H1 (cell line): Measurements from ENCODE around the gene CDCA4. TPM values are rescaled to one million over a fixed set of nuclear protein-coding genes. Genes with fewer than 3 reads are reported as not detected.

Experiments
- CTCF ChIA-PET: fragments of 300-600 bp; sonication (Branson Sonifier 250); formaldehyde crosslinking; loops from one replicate; lab custom pipeline; 2021; ENCODE audit not compliant: partially characterized antibody; lab: Charles Lee
- POLR2A ChIA-PET: fragments of 300-600 bp; sonication (Branson Sonifier 250); formaldehyde crosslinking; loops from one replicate; lab custom pipeline; 2021; ENCODE audit warnings: inconsistent platforms; ENCODE audit not compliant: partially characterized antibody; lab: Charles Lee
- DNase-seq, 2 experiments: peaks; one replicate each; pipeline versions ENCODE4 v3.0.0 to v3.0.0-alpha.2; 2010 to 2022; ENCODE audit warnings: low spot score in 2 of 2, low read depth in 1 of 2, mixed read lengths in 1 of 2
- FAIRE-seq: peaks from 2 replicates; lab custom pipeline; 2011; peaks lifted over from hg19 to GRCh38; lab: Jason Lieb, UNC
- H2AFZ ChIP-seq: 2 replicates; pipeline ENCODE4 v1.8.1; 2012; ENCODE audit warnings: low read length, inconsistent platforms
- H2AK5ac ChIP-seq: 2 replicates; pipeline ENCODE4 v1.6.1; 2013; ENCODE audit warnings: low read depth, low read length
- H2BK120ac ChIP-seq: replicated peaks from 2 replicates; pipeline ENCODE3; 2013; ENCODE audit warnings: low read depth, low read length, inconsistent platforms
- H2BK12ac ChIP-seq: 2 replicates; pipeline ENCODE4 v1.6.1; 2013; ENCODE audit warnings: low read depth, low read length
- H2BK15ac ChIP-seq: 2 replicates; pipeline ENCODE4 v1.6.1; 2013; ENCODE audit warnings: low read length
- H2BK20ac ChIP-seq: 2 replicates; pipeline ENCODE4 v1.6.1; 2013; ENCODE audit warnings: low read length
- H2BK5ac ChIP-seq: 2 replicates; pipeline ENCODE4 v1.6.1; 2013; ENCODE audit warnings: low read depth, low read length
- H3K14ac ChIP-seq: 2 replicates; pipeline ENCODE4 v1.6.1; 2013; ENCODE audit warnings: inconsistent platforms; ENCODE audit not compliant: insufficient read length
- H3K18ac ChIP-seq: 2 replicates; pipeline ENCODE4 v1.6.1; 2013; ENCODE audit warnings: low read length; ENCODE audit errors: extremely low read depth
- H3K23ac ChIP-seq: 2 replicates; pipeline ENCODE4 v1.6.1; 2013; ENCODE audit warnings: inconsistent platforms; ENCODE audit not compliant: insufficient read length
- H3K23me2 ChIP-seq: 2 replicates; pipeline ENCODE4 v1.6.1; 2013; ENCODE audit warnings: low read depth, low read length
- H3K27ac ChIP-seq: 2 replicates; pipeline ENCODE4 v1.6.1; 2011; ENCODE audit warnings: low read depth, low read length, inconsistent platforms
- H3K27me3 ChIP-seq, 4 experiments: replicated peaks in 1 of 4; 1 replicate in 1 of 4; 2 replicates in 3 of 4; pipeline versions ENCODE4 v1.6.1 to v1.8.1; 2011 to 2013; ENCODE audit warnings: low read length in 3 of 4, mild to moderate bottlenecking in 3 of 4, inconsistent platforms in 2 of 4, mixed read lengths in 2 of 4, moderate library complexity in 1 of 4; ENCODE audit not compliant: control insufficient read depth in 3 of 4, insufficient read depth in 3 of 4; ENCODE audit errors: extremely low read depth in 1 of 4
- H3K36me3 ChIP-seq, 4 experiments: 2 replicates each; pipeline versions ENCODE4 v1.6.1 to v1.8.1; 2011 to 2013; ENCODE audit warnings: mild to moderate bottlenecking in 4 of 4, low read length in 3 of 4, moderate library complexity in 2 of 4, control low read depth in 1 of 4, inconsistent platforms in 1 of 4; ENCODE audit not compliant: insufficient read depth in 4 of 4, control insufficient read depth in 2 of 4
- H3K4ac ChIP-seq: replicated peaks from 2 replicates; pipeline ENCODE3; 2013; ENCODE audit warnings: low read length, low read depth, mixed read lengths, inconsistent platforms; ENCODE audit not compliant: insufficient read length
- H3K4me1 ChIP-seq, 4 experiments: replicated peaks in 1 of 4; 1 replicate in 1 of 4; 2 replicates in 3 of 4; pipeline versions ENCODE4 v1.6.1 to v1.8.1; 2011 to 2013; ENCODE audit warnings: low read length in 3 of 4, inconsistent platforms in 2 of 4, mixed read lengths in 1 of 4; ENCODE audit not compliant: insufficient read depth in 4 of 4, control insufficient read depth in 3 of 4
- H3K4me2 ChIP-seq, 2 experiments: 2 replicates each; pipeline versions ENCODE4 v1.6.1 to v1.8.1; 2011 to 2013; ENCODE audit warnings: low read depth in 2 of 2, low read length in 2 of 2, control low read depth in 1 of 2, inconsistent platforms in 1 of 2, mild to moderate bottlenecking in 1 of 2; ENCODE audit not compliant: insufficient read depth in 1 of 2
- H3K4me3 ChIP-seq, 4 experiments: fragments of 200-600, 300-600 bp in 1 of 4; sonication (generic), shearing (Covaris generic), sonication (Bioruptor Twin) in 1 of 4; 2 replicates each; pipeline versions ENCODE4 v1.5.1 to v1.8.1; 2011 to 2016; ENCODE audit warnings: low read length in 4 of 4, low read depth in 3 of 4, control low read depth in 2 of 4, inconsistent platforms in 2 of 4, mild to moderate bottlenecking in 2 of 4, mixed read lengths in 1 of 4, moderate library complexity in 1 of 4; ENCODE audit not compliant: insufficient read depth in 2 of 4; ENCODE audit errors: extremely low read depth in 1 of 4
- H3K56ac ChIP-seq: replicated peaks from 2 replicates; pipeline ENCODE3; 2013; ENCODE audit warnings: low read depth, mild to moderate bottlenecking, mixed read lengths, low read length, inconsistent platforms; ENCODE audit not compliant: insufficient read length
- H3K79me1 ChIP-seq: 2 replicates; pipeline ENCODE4 v1.6.1; 2013; ENCODE audit warnings: low read depth, low read length, control low read depth
- H3K79me2 ChIP-seq, 2 experiments: 2 replicates each; pipeline versions ENCODE4 v1.6.1 to v1.8.1; 2012 to 2013; ENCODE audit warnings: low read length in 2 of 2, mild to moderate bottlenecking in 2 of 2, inconsistent platforms in 1 of 2; ENCODE audit not compliant: insufficient read depth in 2 of 2, control insufficient read depth in 1 of 2
- H3K9ac ChIP-seq, 4 experiments: replicated peaks in 1 of 4; 1 replicate in 1 of 4; 2 replicates in 3 of 4; pipeline versions ENCODE4 v1.6.1 to v1.8.1; 2011 to 2013; ENCODE audit warnings: low read depth in 3 of 4, low read length in 3 of 4, control low read depth in 2 of 4, mild to moderate bottlenecking in 2 of 4, moderate library complexity in 2 of 4, inconsistent platforms in 1 of 4; ENCODE audit errors: extremely low read depth in 1 of 4
- H3K9me3 ChIP-seq, 2 experiments: 2 replicates each; pipeline versions ENCODE4 v1.6.1 to v1.8.1; 2012 to 2013; ENCODE audit warnings: mild to moderate bottlenecking in 2 of 2, moderate library complexity in 2 of 2, control low read depth in 1 of 2, inconsistent platforms in 1 of 2, low read depth in 1 of 2, low read length in 1 of 2, mixed read lengths in 1 of 2; ENCODE audit not compliant: insufficient read depth in 2 of 2
- H4K20me1 ChIP-seq, 2 experiments: replicated peaks in 1 of 2; 2 replicates each; pipeline versions ENCODE3 to v1.8.1; 2011 to 2013; ENCODE audit warnings: inconsistent platforms in 2 of 2, low read length in 2 of 2, mild to moderate bottlenecking in 1 of 2; ENCODE audit not compliant: insufficient read depth in 2 of 2, control insufficient read depth in 1 of 2
- H4K5ac ChIP-seq: 2 replicates; pipeline ENCODE4 v1.6.1; 2013; ENCODE audit warnings: low read length, low read depth, mixed read lengths, inconsistent platforms; ENCODE audit not compliant: insufficient read length
- H4K8ac ChIP-seq: 2 replicates; pipeline ENCODE4 v1.8.0; 2013; ENCODE audit warnings: mild to moderate bottlenecking, moderate library complexity, low read length, inconsistent platforms; ENCODE audit not compliant: insufficient read depth; ENCODE audit errors: extremely low read depth
- H4K91ac ChIP-seq: replicated peaks from 2 replicates; pipeline ENCODE3; 2013; ENCODE audit warnings: low read length, mixed read lengths, inconsistent platforms; ENCODE audit not compliant: insufficient read length
- BRCA1 ChIP-seq: IDR thresholded peaks from 2 replicates; pipeline ENCODE4 v1.6.1; 2012; ENCODE audit warnings: low read depth, low read length, improper control_type of control experiment
- CEBPB ChIP-seq: IDR thresholded peaks from 2 replicates; pipeline ENCODE4 v1.6.1; 2012; ENCODE audit warnings: low read depth, low read length
- CREB1 ChIP-seq: IDR thresholded peaks from 2 replicates; pipeline ENCODE4 v1.6.1; 2012; ENCODE audit warnings: inconsistent platforms
- EP300 ChIP-seq, 2 experiments: IDR thresholded peaks; 1 replicate in 1 of 2; 2 replicates in 1 of 2; pipeline ENCODE4 v1.6.1; 2011 to 2012; ENCODE audit warnings: low read depth in 2 of 2, low read length in 2 of 2, mild to moderate bottlenecking in 2 of 2, borderline replicate concordance in 1 of 2, inconsistent platforms in 1 of 2, moderate library complexity in 1 of 2
- NRF1 ChIP-seq: IDR thresholded peaks from 2 replicates; pipeline ENCODE4 v1.6.1; 2011; ENCODE audit warnings: mild to moderate bottlenecking, low read depth, low read length, improper control_type of control experiment
- PHF8 ChIP-seq: fragments of 200-600 bp; sonication (generic); conservative IDR thresholded peaks from 2 replicates; pipeline ENCODE4 v1.7.1; 2012; ENCODE audit warnings: low read depth, mild to moderate bottlenecking, inconsistent platforms, low read length, moderate library complexity
- SP1 ChIP-seq: IDR thresholded peaks from 2 replicates; pipeline ENCODE4 v1.6.1; 2011; ENCODE audit warnings: low read depth, low read length
- TAF1 ChIP-seq: IDR thresholded peaks from 2 replicates; pipeline ENCODE4 v1.6.1; 2011; ENCODE audit warnings: mild to moderate bottlenecking, low read depth, low read length
- TBP ChIP-seq: IDR thresholded peaks from 2 replicates; pipeline ENCODE4 v1.6.1; 2011; ENCODE audit warnings: low read depth, low read length, improper control_type of control experiment
- USF2 ChIP-seq: IDR thresholded peaks from 2 replicates; pipeline ENCODE4 v1.6.1; 2011; ENCODE audit warnings: low read length, improper control_type of control experiment
- WGBS, 2 experiments: shearing (Covaris generic) in 1 of 2; methylation state at CpG; one replicate each; pipeline versions ENCODE4 v1.1.6 to v1.1.7; 2013 to 2015; ENCODE audit warnings: low lambda C conversion rate in 2 of 2, mixed read lengths in 2 of 2, inconsistent platforms in 1 of 2, low coverage in 1 of 2, missing lambda C conversion rate in 1 of 2; ENCODE audit not compliant: insufficient replicate concordance in 2 of 2, insufficient coverage in 1 of 2, insufficient read length in 1 of 2; ENCODE audit errors: extremely low coverage in 1 of 2, missing lambda C conversion rate in 1 of 2; 5-methylcytosine and 5-hydroxymethylcytosine counted together
- polyA plus RNA-seq, 7 experiments: library from polyadenylated mRNA; depleted of rRNA in 3 of 7; stranded (reverse) in 5 of 7; unstranded in 2 of 7; fragments of >200 nt in 5 of 7; fragments of 200-250 nt in 2 of 7; gene quantifications; 1 replicate in 5 of 7; 2 replicates in 1 of 7; 4 replicates in 1 of 7; pipeline versions ENCODE4 v1.2.1 to v1.2.3, GENCODE V29; 2011 to 2013; ENCODE audit warnings: missing spikeins in 2 of 7, mixed read lengths in 2 of 7
- total RNA-seq: library from RNA; stranded (reverse); fragmentation: NEBNext Ultra II Directional; extraction: Animal tissue kit (Norgen Biotek cat#: 25700); gene quantifications from 2 replicates; pipeline ENCODE4 v1.2.1, GENCODE V29; 2021

Gene CDCA4
- total and polyA plus RNA-seq, 2 of the 8 experiments (the other 6 are each of a cell fraction or from before 2014, with no cell fraction given) = 49.9 to 62.4 TPM

- ChIA-PET CTCF (interaction anchor here (1.1 to 2.6 kb wide), 4 partner anchors 10 to 60 kb away, joined by 3 to 16 read pairs (median 4); no protein-coding TSS in a partner anchor), POLR2A (interaction anchor here (1.0 to 2.1 kb wide), 3 partner anchors 21 to 73 kb away, joined by 3 to 4 read pairs (median 4); partner anchors contain the start of gene CDCA4)
- Histone ChIP-seq H3K27ac (no peak within 1 kb of the TSS), H3K27me3 (peaks cover 0 to 4% (median under 1%) of the 10 kb centered on the region in 4 experiments; a peak in 3 of 7 replicates), H2BK20ac (no peak within 1 kb of the TSS), H3K23me2 (peaks cover 4% of the 10 kb centered on the region; the same call in 1 of the 2 replicates), H3K79me1 (no peaks in the 10 kb centered on the region), H3K4me3 (peak within 1 kb of the TSS; percentile 52 to 78 (median 56)), H3K18ac (peak within 1 kb of the TSS; percentile 32), H3K4me1 (peaks cover 0 to 7% (median 2%) of the 10 kb centered on the region in 4 experiments; a peak in 4 of 7 replicates), H2AFZ (no peak within 1 kb of the TSS), H2BK12ac (0 out of 2 replicates have a peak within 1 kb of the TSS, but pooled peaks have one; percentile 14), H4K20me1 (peaks cover 3 to 4% of the 10 kb centered on the region in 2 experiments), H4K91ac (peak within 1 kb of the TSS; percentile 65), H2AK5ac (0 out of 2 replicates have a peak within 1 kb of the TSS, but pooled peaks have one; percentile 53), H3K14ac (no peak within 1 kb of the TSS), H3K23ac (no peak within 1 kb of the TSS), H2BK15ac (no peak within 1 kb of the TSS), H3K79me2 (no peaks in the 10 kb centered on the region), H2BK120ac (no peak within 1 kb of the TSS), H2BK5ac (no peak within 1 kb of the TSS), H3K4me2 (peak within 1 kb of the TSS; percentile 74 to 77), H4K8ac (peak within 1 kb of the TSS; percentile 87), H3K36me3 (no peaks in the 10 kb centered on the region), H3K4ac (no peak within 1 kb of the TSS), H3K9me3 (peaks cover 0 to 3% of the 10 kb centered on the region in 2 experiments; a peak in 1 of 4 replicates), H4K5ac (no peak within 1 kb of the TSS), H3K56ac (no peak within 1 kb of the TSS), H3K9ac (peak within 1 kb of the TSS in 3 of 4 experiments; percentile 8 to 44 (median 20); a peak in 4 of 7 replicates)
- DNase-seq (peak in 1 of 2 experiments; percentile 84), FAIRE-seq (no peak)
- 15% methylated on average over 38 of the region's 77 CpGs; no CpG with 5 or more reads in 1 of the 2 experiments for WGBS, 2 experiments
- TF ChIP-seq CEBPB = no peak
- TF ChIP-seq BRCA1 = no peak
- peak; percentile 80 for TF ChIP-seq CREB1
- no peak for TF ChIP-seq EP300 (IDR thresholded peaks at IDR 0.05; ENCODE audit: borderline replicate concordance in 1 of 2, low read depth in 2 of 2, low read length in 2 of 2)
- no peak for TF ChIP-seq TBP
- 0 out of 2 replicates have a peak, but pooled peaks have one; percentile 7 for TF ChIP-seq SP1
- no peak for TF ChIP-seq TAF1
- TF ChIP-seq USF2 = no peak
- TF ChIP-seq NRF1 = no peak
- TF ChIP-seq PHF8 = no peak
Measured at GRCh38 chr14:104985675-104986486, 35.0 kb downstream of the CDCA4 start, which contains the start of gene CLBA1. Gene CLBA1 (plus strand): TSS chr14:104985788. CDS start chr14:104986432, 644 bp downstream.
